Measurements from ENCODE around the gene CTSF.
"Not testable (repeated sequence)": the region's sequence is repeated elsewhere in the genome, so short reads cannot be mapped to it uniquely, and the experiment has no call there.

CTSF gene

GRCh38 chr11:66568124-66568916 lies at the start of gene CTSF:
TSS of gene CTSF (minus strand) at chr11:66568606. CDS start at chr11:66568486, 120 bp downstream.
- in situ Hi-C loops (cut with MboI; ENCODE audit: low sequenced_read_pairs), result no loop called here

- in situ Hi-C loops (cut with MboI; ENCODE audit: low sequenced_read_pairs), result no loop called here
Observed at GRCh38 chr11:66617155-66617834, 48.9 kb upstream of the CTSF start.

GRCh38 chr11:66616379-66617154 lies 48.2 kb upstream of the CTSF start, which contains the start of gene RBM14:
TSS of gene RBM14 (plus strand) at chr11:66616630. CDS start at chr11:66616721, 91 bp downstream.
- in situ Hi-C loops (cut with MboI; ENCODE audit: low sequenced_read_pairs), result no loop called here

- in situ Hi-C loops (cut with MboI; ENCODE audit: low sequenced_read_pairs), result no loop called here
Observed at GRCh38 chr11:66614073-66614472, 45.7 kb upstream of the CTSF start.

- in situ Hi-C loops (cut with MboI; ENCODE audit: low sequenced_read_pairs), result no loop called here
Observed at GRCh38 chr11:66612458-66612857, 44.1 kb upstream of the CTSF start.

- in situ Hi-C loops (cut with MboI; ENCODE audit: low sequenced_read_pairs), result no loop called here
Observed at GRCh38 chr11:66609721-66610617, 41.6 kb upstream of the CTSF start.

GRCh38 chr11:66607126-66607834 lies 38.9 kb upstream of the CTSF start:
- in situ Hi-C loops (cut with MboI; ENCODE audit: low sequenced_read_pairs), result no loop called here

GRCh38 chr11:66606608-66607007 lies 38.2 kb upstream of the CTSF start:
- in situ Hi-C loops (cut with MboI; ENCODE audit: low sequenced_read_pairs), result not testable (repeated sequence)

- in situ Hi-C loops (cut with MboI; ENCODE audit: low sequenced_read_pairs), result no loop called here
Observed at GRCh38 chr11:66604155-66604554, 35.7 kb upstream of the CTSF start.

- in situ Hi-C loops (cut with MboI; ENCODE audit: low sequenced_read_pairs), result no loop called here
Observed at GRCh38 chr11:66603072-66603471, 34.7 kb upstream of the CTSF start.

GRCh38 chr11:66600631-66601233 lies 32.3 kb upstream of the CTSF start:
- in situ Hi-C loops (cut with MboI; ENCODE audit: low sequenced_read_pairs), result no loop called here

- in situ Hi-C loops (cut with MboI; ENCODE audit: low sequenced_read_pairs), result no loop called here
Observed at GRCh38 chr11:66600219-66600618, 31.8 kb upstream of the CTSF start.

GRCh38 chr11:66598993-66599392 lies 30.6 kb upstream of the CTSF start:
- in situ Hi-C loops (cut with MboI; ENCODE audit: low sequenced_read_pairs), result no loop called here

- in situ Hi-C loops (cut with MboI; ENCODE audit: low sequenced_read_pairs), result no loop called here
Observed at GRCh38 chr11:66595245-66595904, 27.0 kb upstream of the CTSF start.

GRCh38 chr11:66593650-66594049 lies 25.2 kb upstream of the CTSF start:
- in situ Hi-C loops (cut with MboI; ENCODE audit: low sequenced_read_pairs), result no loop called here

GRCh38 chr11:66593303-66593635 lies 24.9 kb upstream of the CTSF start:
- in situ Hi-C loops (cut with MboI; ENCODE audit: low sequenced_read_pairs), result no loop called here

GRCh38 chr11:66592457-66593302 lies 24.3 kb upstream of the CTSF start, which contains the start of the genes CCDC87 and CCS:
TSS of gene CCDC87 (minus strand) at chr11:66593063. CDS start at chr11:66593015, 48 bp downstream.
TSS of gene CCS (plus strand) at chr11:66593185. CDS start at chr11:66593262, 77 bp downstream.
- in situ Hi-C loops (cut with MboI; ENCODE audit: low sequenced_read_pairs), result no loop called here

GRCh38 chr11:66591175-66591574 lies 22.8 kb upstream of the CTSF start:
- in situ Hi-C loops (cut with MboI; ENCODE audit: low sequenced_read_pairs), result no loop called here
